Ovary (tissue), 3 donors: Measurements from ENCODE around the gene SLC25A36.

Source experiments
- CTCF ChIP-seq, 3 donors: fragments of 450-650 bp in 2 of 3; fragments of 200-600 bp in 1 of 3; IDR thresholded peaks; one replicate each; pipeline versions ENCODE4 v1.5.1 to v1.8.0; 2016 to 2022; ENCODE audit warnings: antibody characterized with exemption in 3 of 3, mild to moderate bottlenecking in 1 of 3
- EP300 ChIP-seq: sonication (generic); formaldehyde crosslinking; IDR thresholded peaks from one replicate; pipeline ENCODE4 v1.6.1; 2017; ENCODE audit warnings: antibody characterized with exemption
- POLR2A ChIP-seq: fragments of 450-650 bp; IDR thresholded peaks from one replicate; pipeline ENCODE4 v1.6.1; 2017; ENCODE audit warnings: antibody characterized with exemption, mild to moderate bottlenecking, moderate library complexity
- donor health status: DM: no; HTN: no; CAD: no.

GRCh38 chr3:140902791-140903190, 38.8 kb upstream of the SLC25A36 start:
- TF ChIP-seq CTCF (IDR thresholded peaks at IDR 0.05) (no peak), EP300 (no peak), POLR2A (no peak)
